Measurements from ENCODE around the gene LFNG. TPM values are rescaled to one million over a fixed set of nuclear protein-coding genes. Genes with fewer than 3 reads are reported as not detected.

The LFNG gene
- total RNA-seq, 1 donor from 2014 or later = 10.6 TPM

GRCh38 chr7:2497065-2497464, 22.5 kb upstream of the LFNG start:
- Mint-ChIP-seq H3K27ac (no peak overlapping the region), H3K4me1 (ENCODE audit: low read depth) (peaks cover 5% of the 10 kb centered on the region), H3K4me3 (ENCODE audit: low read depth) (no peak overlapping the region)

GRCh38 chr7:2497500-2498336, 21.9 kb upstream of the LFNG start:
- Mint-ChIP-seq H3K9me3 (ENCODE audit: low read depth) (no peaks in the 10 kb centered on the region), H3K36me3 (ENCODE audit: insufficient read depth) (no peaks in the 10 kb centered on the region), H3K27ac (no peak overlapping the region), H3K4me1 (ENCODE audit: low read depth) (peaks cover 5% of the 10 kb centered on the region), H3K27me3 (peaks cover 6% of the 10 kb centered on the region), H3K4me3 (ENCODE audit: low read depth) (no peak overlapping the region)
- no peak for DNase-seq (ENCODE audit: low spot score, unreplicated experiment)
- no peak for TF ChIP-seq CTCF (IDR thresholded peaks at IDR 0.05; ENCODE audit: unreplicated experiment)

More at GRCh38 chr7:2497065-2497464, 22.5 kb upstream of the LFNG start:
- DNase-seq (ENCODE audit: low spot score, unreplicated experiment) = no peak
- TF ChIP-seq CTCF (IDR thresholded peaks at IDR 0.05; ENCODE audit: unreplicated experiment) = no peak
- H3K27me3 Mint-ChIP-seq = peaks cover 6% of the 10 kb centered on the region
- H3K9me3 Mint-ChIP-seq (ENCODE audit: low read depth) = no peaks in the 10 kb centered on the region
- no peaks in the 10 kb centered on the region for H3K36me3 Mint-ChIP-seq (ENCODE audit: insufficient read depth)

GRCh38 chr7:2498708-2499107, 20.9 kb upstream of the LFNG start:
- Mint-ChIP-seq H3K27ac (no peak overlapping the region), H3K27me3 (peaks cover 6% of the 10 kb centered on the region), H3K4me1 (ENCODE audit: low read depth) (peaks cover 5% of the 10 kb centered on the region), H3K9me3 (ENCODE audit: low read depth) (no peaks in the 10 kb centered on the region), H3K4me3 (ENCODE audit: low read depth) (no peak overlapping the region), H3K36me3 (ENCODE audit: insufficient read depth) (no peaks in the 10 kb centered on the region)
- no peak for TF ChIP-seq CTCF (IDR thresholded peaks at IDR 0.05; ENCODE audit: unreplicated experiment)
- no peak for DNase-seq (ENCODE audit: low spot score, unreplicated experiment)

GRCh38 chr7:2499181-2499580, 20.4 kb upstream of the LFNG start:
- Mint-ChIP-seq H3K27ac (no peak overlapping the region), H3K36me3 (ENCODE audit: insufficient read depth) (no peaks in the 10 kb centered on the region)

More at GRCh38 chr7:2499181-2499580, 20.4 kb upstream of the LFNG start:
- Mint-ChIP-seq H3K9me3 (ENCODE audit: low read depth) (no peaks in the 10 kb centered on the region), H3K27me3 (peaks cover 6% of the 10 kb centered on the region), H3K4me3 (ENCODE audit: low read depth) (no peak overlapping the region), H3K4me1 (ENCODE audit: low read depth) (peaks cover 5% of the 10 kb centered on the region)
- DNase-seq (ENCODE audit: low spot score, unreplicated experiment) = no peak
- no peak for TF ChIP-seq CTCF (IDR thresholded peaks at IDR 0.05; ENCODE audit: unreplicated experiment)
